ENCODE results near the gene SMARCC2. TPM values are rescaled to one million over a fixed set of nuclear protein-coding genes. Genes with fewer than 3 reads are reported as not detected.

The SMARCC2 gene
- total and polyA plus RNA-seq, 9 of the 15 experiments (the other 6 are each of a cell fraction or from before 2014, with no cell fraction given) = 11.9 to 86.0 (median 36.6) TPM

DNA sequence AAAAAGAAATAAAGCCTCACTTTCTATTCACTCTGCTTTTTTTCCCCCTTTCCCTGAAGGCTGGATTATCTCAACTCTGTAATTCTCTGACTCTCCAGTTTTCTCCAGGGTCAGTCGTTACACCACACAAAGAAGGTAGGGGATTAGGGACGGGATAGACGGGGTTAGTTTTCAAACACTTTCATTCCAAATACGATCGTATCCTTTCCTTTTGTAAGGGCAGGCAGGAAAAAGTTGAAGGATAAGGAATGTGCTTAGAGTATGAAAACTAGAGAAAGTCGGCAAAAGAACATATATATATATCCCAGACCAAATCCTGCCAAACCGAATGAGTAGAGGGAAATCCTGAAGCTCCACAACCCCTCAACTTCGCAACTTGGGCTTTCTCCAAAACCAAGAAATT, 61.8 kb downstream of the SMARCC2 start (continued):
- TF ChIP-seq NR2C2 (CRISPR knock-in tag; IDR thresholded peaks at IDR 0.05) (no peak), NR2C2 (tag; IDR thresholded peaks at IDR 0.05) (peak; percentile 65), ELF4 (CRISPR knock-in tag; IDR thresholded peaks at IDR 0.05) (0 out of 2 replicates have a peak, but pooled peaks have one; percentile 23), MYBL2 (IDR thresholded peaks at IDR 0.05; ENCODE audit: low read depth) (no peak), MYBL2 (CRISPR knock-in tag; IDR thresholded peaks at IDR 0.05; ENCODE audit: borderline replicate concordance) (no peak), HNRNPH1 (optimal IDR thresholded peaks at IDR 0.05; ENCODE audit: low read depth, low read length) (no peak), ARNT (IDR thresholded peaks at IDR 0.05) (peak in 1 of 2 experiments; percentile 21; a peak in 2 of 4 replicates), RUNX1 (IDR thresholded peaks at IDR 0.05; ENCODE audit: low read depth) (no peak), BRD9 (IDR thresholded peaks at IDR 0.05; ENCODE audit: low read depth, partially characterized antibody) (peak; percentile 20), ZNF699 (CRISPR knock-in tag; IDR thresholded peaks at IDR 0.05; ENCODE audit: insufficient replicate concordance) (no peak), MXD1 (CRISPR knock-in tag; IDR thresholded peaks at IDR 0.05; ENCODE audit: borderline replicate concordance, poor library complexity, severe bottlenecking) (no peak), GTF2B (IDR thresholded peaks at IDR 0.05; ENCODE audit: extremely low read depth, insufficient read length) (peak; percentile 53), MTA3 (IDR thresholded peaks at IDR 0.05; ENCODE audit: borderline replicate concordance) (no peak), ZNF384 (IDR thresholded peaks at IDR 0.05; ENCODE audit: low read depth, low read length) (no peak), SMAD1 (IDR thresholded peaks at IDR 0.05; ENCODE audit: low read depth, low read length, partially characterized antibody) (peak; percentile 30), ZFPM2 (CRISPR knock-in tag; IDR thresholded peaks at IDR 0.05) (0 out of 2 replicates have a peak, but pooled peaks have one; percentile 12), E2F1 (CRISPR knock-in tag; IDR thresholded peaks at IDR 0.05) (no peak)
- TF ChIP-seq, protein P1, sequence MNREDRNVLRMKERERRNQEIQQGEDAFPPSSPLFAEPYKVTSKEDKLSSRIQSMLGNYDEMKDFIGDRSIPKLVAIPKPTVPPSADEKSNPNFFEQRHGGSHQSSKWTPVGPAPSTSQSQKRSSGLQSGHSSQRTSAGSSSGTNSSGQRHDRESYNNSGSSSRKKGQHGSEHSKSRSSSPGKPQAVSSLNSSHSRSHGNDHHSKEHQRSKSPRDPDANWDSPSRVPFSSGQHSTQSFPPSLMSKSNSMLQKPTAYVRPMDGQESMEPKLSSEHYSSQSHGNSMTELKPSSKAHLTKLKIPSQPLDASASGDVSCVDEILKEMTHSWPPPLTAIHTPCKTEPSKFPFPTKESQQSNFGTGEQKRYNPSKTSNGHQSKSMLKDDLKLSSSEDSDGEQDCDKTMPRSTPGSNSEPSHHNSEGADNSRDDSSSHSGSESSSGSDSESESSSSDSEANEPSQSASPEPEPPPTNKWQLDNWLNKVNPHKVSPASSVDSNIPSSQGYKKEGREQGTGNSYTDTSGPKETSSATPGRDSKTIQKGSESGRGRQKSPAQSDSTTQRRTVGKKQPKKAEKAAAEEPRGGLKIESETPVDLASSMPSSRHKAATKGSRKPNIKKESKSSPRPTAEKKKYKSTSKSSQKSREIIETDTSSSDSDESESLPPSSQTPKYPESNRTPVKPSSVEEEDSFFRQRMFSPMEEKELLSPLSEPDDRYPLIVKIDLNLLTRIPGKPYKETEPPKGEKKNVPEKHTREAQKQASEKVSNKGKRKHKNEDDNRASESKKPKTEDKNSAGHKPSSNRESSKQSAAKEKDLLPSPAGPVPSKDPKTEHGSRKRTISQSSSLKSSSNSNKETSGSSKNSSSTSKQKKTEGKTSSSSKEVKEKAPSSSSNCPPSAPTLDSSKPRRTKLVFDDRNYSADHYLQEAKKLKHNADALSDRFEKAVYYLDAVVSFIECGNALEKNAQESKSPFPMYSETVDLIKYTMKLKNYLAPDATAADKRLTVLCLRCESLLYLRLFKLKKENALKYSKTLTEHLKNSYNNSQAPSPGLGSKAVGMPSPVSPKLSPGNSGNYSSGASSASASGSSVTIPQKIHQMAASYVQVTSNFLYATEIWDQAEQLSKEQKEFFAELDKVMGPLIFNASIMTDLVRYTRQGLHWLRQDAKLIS (CRISPR knock-in tag; IDR thresholded peaks at IDR 0.05) = peak; percentile 26; the same call in 1 of the 2 replicates

All from K562 (cell line).